WERI-Rb-1 (cell line): ENCODE results near the gene CDIPT.
A peak's percentile ranks its signal among the peaks of the same experiment; 100 is the strongest.
"Not testable (repeated sequence)": the region's sequence is repeated elsewhere in the genome, so short reads cannot be mapped to it uniquely, and the experiment has no call there.

Source experiments
- DNase-seq: peaks from one replicate; pipeline ENCODE4 v3.0.0-alpha.2; 2020
- H3K27ac ChIP-seq: fragments of 250-450 bp; sonication (Bioruptor Pico); 2 replicates; pipeline ENCODE4 v1.5.1; 2020; ENCODE audit warnings: mild to moderate bottlenecking, moderate library complexity
- H3K27me3 ChIP-seq: fragments of 250-450 bp; sonication (Bioruptor Pico); 2 replicates; pipeline ENCODE4 v1.5.1; 2021; ENCODE audit warnings: mild to moderate bottlenecking, low read depth, moderate library complexity; ENCODE audit not compliant: insufficient read depth, severe bottlenecking
- H3K36me3 ChIP-seq: fragments of 250-450 bp; sonication (Bioruptor Pico); 2 replicates; pipeline ENCODE4 v1.5.1; 2020; ENCODE audit warnings: mild to moderate bottlenecking, moderate library complexity
- H3K4me3 ChIP-seq: 2 replicates; pipeline ENCODE4 v1.5.1; 2011; ENCODE audit warnings: low read depth, mild to moderate bottlenecking, control low read depth, low read length
- H3K9me3 ChIP-seq: fragments of 250-450 bp; sonication (Bioruptor Pico); 2 replicates; pipeline ENCODE4 v1.5.1; 2021; ENCODE audit warnings: mild to moderate bottlenecking, moderate library complexity; ENCODE audit not compliant: severe bottlenecking
- TF ChIP-seq, protein P1 (sequence below): IDR thresholded peaks from 2 replicates; pipeline ENCODE4 v1.5.1; 2011; ENCODE audit warnings: low read depth, mild to moderate bottlenecking, control low read depth, inconsistent platforms, low read length

The CDIPT gene, protein sequence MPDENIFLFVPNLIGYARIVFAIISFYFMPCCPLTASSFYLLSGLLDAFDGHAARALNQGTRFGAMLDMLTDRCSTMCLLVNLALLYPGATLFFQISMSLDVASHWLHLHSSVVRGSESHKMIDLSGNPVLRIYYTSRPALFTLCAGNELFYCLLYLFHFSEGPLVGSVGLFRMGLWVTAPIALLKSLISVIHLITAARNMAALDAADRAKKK

DNA sequence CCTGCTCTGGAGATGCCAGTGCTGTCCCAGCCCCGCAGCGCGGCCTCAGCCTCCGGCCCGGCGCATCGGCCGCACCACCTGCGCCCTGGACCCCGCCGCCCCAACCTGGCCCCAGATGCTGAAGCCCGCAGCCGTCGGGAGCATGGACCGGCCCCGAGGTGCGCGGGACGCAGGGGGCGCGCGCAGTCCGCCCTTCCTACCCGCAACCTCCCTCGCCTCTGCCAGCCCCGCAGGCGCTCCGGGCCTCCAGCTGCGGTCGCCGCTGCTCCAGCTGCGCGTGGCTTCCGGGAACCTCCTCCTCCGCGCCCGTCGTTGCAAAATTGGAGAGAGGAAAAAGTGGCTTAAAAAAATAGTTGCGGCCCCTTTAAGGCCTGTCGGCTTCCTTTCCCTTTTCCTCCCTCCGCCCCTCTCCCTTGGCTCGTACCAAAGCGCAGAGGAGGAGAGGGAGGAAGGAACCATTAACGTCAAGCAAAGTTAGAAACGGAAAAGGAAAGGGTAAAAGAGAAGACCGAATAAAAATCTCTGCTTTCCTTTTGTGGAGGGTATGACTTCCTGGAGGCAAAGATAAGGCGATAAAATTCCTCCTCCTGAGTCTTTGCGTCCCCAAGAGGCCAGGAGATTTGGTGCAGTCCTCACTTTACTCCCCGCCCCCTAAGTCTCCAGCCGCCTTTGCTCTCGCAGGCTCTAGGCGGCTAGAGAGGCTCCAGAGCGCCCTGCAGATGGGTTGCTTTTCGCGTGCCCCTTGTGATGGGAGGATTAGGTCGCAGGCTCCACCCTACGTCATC lies at the start of gene CDIPT:
TSS of gene CDIPT (minus strand) at position 343 of the 785 bp plus-strand sequence. CDS start 369 bp downstream, outside the sequence.
- Histone ChIP-seq H3K27ac (peak within 1 kb of the TSS; percentile 99), H3K27me3 (no peaks in the 10 kb centered on the region), H3K9me3 (no peaks in the 10 kb centered on the region), H3K36me3 (peaks cover 23% of the 10 kb centered on the region), H3K4me3 (peak within 1 kb of the TSS; percentile 67)
- TF ChIP-seq, protein P1, sequence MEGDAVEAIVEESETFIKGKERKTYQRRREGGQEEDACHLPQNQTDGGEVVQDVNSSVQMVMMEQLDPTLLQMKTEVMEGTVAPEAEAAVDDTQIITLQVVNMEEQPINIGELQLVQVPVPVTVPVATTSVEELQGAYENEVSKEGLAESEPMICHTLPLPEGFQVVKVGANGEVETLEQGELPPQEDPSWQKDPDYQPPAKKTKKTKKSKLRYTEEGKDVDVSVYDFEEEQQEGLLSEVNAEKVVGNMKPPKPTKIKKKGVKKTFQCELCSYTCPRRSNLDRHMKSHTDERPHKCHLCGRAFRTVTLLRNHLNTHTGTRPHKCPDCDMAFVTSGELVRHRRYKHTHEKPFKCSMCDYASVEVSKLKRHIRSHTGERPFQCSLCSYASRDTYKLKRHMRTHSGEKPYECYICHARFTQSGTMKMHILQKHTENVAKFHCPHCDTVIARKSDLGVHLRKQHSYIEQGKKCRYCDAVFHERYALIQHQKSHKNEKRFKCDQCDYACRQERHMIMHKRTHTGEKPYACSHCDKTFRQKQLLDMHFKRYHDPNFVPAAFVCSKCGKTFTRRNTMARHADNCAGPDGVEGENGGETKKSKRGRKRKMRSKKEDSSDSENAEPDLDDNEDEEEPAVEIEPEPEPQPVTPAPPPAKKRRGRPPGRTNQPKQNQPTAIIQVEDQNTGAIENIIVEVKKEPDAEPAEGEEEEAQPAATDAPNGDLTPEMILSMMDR, result peak; percentile 79
- DNase-seq, result peak; percentile 95

DNA sequence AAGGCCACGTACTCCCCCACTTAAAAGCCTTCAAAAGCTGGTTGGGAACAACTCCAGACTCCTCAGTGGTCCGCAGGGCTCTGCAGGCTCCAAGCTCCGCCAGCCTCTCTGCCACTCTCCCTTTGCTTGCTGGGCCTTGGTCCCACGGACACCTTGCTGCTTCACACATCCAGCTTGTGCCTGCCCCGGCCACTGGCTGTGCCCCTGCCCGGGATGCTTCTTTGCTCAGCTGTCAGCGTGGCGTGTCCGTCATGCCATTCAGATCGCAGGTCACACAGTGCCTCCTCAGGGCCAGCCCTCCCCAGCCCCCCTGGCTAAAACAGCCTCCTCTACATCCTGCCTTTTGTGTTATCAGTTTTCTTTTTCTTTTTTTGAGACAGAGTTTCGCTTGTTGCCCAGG lies 49.1 kb upstream of the CDIPT start:
- H3K27ac ChIP-seq, result no peak overlapping the region
- no peak for DNase-seq
- no peak overlapping the region for H3K4me3 ChIP-seq
- H3K27me3 ChIP-seq, result no peaks in the 10 kb centered on the region
- H3K9me3 ChIP-seq, result no peaks in the 10 kb centered on the region
- TF ChIP-seq, protein P1, result no peak
- H3K36me3 ChIP-seq, result peaks cover 3% of the 10 kb centered on the region; the same call in 1 of the 2 replicates

DNA sequence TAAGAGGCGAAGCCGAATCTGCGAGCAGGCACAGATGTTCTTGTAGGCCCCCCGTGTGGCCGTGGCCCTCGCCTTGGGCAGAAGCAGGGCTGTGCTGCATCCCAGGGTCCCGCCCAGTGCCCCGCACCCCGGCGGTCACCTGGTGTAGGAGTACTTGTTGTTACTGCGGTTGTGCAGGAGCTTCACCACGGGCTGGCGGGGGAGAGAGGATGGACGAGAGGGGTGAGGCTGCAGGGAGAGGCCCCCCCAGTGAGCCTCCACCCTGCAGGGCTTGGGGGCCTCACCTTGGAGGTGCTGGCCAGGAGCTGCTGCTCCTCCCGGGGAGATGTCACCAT lies 48.6 kb upstream of the CDIPT start:
- H3K9me3 ChIP-seq, result no peaks in the 10 kb centered on the region
- TF ChIP-seq, protein P1, result no peak
- H3K36me3 ChIP-seq, result peaks cover 3% of the 10 kb centered on the region; the same call in 1 of the 2 replicates
- no peaks in the 10 kb centered on the region for H3K27me3 ChIP-seq
- H3K4me3 ChIP-seq, result no peak overlapping the region
- no peak overlapping the region for H3K27ac ChIP-seq
- no peak for DNase-seq

DNA sequence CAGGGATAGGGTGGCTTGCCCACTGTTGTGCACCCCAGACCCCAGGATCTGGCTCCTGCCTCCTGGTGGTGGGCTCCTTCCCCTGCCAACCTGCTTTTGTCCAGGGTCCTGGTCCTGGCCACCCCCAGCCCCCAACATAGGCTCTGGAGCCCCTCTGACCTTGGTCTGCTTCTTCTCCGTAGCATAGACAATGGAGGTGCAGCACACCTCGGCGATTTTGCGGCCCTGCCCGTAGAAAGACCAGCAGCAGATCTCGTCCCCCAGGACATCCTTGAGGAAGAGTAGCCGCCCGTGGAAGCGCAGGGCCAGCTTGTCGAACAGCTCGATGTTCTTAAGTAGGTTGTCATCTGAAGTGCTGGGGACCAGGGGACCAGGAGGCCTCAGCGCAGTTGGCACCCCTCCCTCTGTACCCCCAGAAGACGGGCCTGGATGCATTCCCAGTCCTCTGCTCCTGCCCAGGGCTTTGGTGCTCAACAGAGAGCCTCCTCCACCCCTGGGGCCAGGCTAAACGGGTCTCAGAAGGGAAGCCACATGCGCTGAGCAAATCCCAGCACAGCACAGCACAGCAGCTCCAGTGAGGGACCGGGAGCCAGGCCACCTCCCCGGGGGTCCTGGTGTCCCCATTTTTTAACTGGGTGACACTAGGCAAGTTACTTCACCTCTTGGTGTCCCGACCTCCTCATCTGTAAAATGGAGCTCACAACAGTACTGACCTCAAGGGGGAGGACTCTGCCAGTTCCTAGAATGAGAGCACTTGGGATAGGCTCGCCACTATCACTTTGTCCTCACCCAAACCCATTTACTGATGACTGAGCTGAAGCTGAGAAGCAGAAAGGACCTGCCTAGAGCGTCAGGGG lies 48.0 kb upstream of the CDIPT start:
- H3K27ac ChIP-seq, result no peak overlapping the region
- DNase-seq, result no peak

DNA sequence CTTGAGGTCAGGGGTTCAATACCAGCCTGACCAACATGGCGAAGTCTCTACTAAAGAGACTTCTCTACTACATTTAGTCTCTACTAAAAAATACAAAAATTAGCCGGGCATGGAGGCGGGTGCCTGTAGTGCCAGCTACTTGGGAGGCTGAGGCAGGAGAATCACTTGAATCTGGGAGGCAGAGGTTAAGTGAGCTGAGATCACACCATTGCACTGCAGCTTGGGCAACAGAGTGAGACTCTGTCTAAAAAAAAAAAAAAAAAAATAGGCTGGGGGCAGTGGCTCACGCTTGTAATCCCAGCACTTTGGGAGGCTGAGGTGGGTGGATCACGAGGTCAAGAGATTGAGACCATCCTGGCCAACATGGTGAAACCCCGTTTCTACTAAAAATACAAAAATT lies 46.8 kb upstream of the CDIPT start:
- H3K4me3 ChIP-seq, H3K27ac ChIP-seq, DNase-seq, H3K9me3 ChIP-seq, H3K36me3 ChIP-seq, H3K27me3 ChIP-seq: not testable (repeated sequence)

More for the DNA sequence above, 48.0 kb upstream of the CDIPT start:
- TF ChIP-seq, protein P1, result no peak
- Histone ChIP-seq H3K9me3 (no peaks in the 10 kb centered on the region), H3K4me3 (no peak overlapping the region), H3K27me3 (no peaks in the 10 kb centered on the region), H3K36me3 (peaks cover 3% of the 10 kb centered on the region; the same call in 1 of the 2 replicates)

DNA sequence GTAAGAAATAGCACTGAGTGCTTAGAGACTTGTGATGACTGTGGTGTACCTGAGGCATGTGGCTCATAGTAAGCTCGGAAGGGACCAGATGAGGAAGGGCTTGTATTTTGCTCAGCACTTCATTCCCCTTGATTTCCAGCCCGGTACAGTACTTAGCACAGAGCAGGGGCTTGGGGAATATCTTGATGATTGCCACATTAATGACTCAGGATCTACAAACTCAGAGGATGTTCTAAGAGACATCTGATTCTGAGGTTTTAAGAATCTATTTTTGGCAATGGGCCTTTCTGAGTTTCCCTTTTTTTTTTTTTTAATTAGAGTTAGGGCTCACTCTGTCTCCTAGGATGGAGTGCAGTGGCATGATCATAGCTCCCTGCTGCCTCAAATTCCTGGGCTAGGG lies 46.4 kb upstream of the CDIPT start:
- no peaks in the 10 kb centered on the region for H3K27me3 ChIP-seq
- TF ChIP-seq, protein P1, result no peak
- peaks cover 12% of the 10 kb centered on the region for H3K36me3 ChIP-seq
- H3K27ac ChIP-seq, result no peak overlapping the region
- H3K4me3 ChIP-seq, result no peak overlapping the region
- no peak for DNase-seq
- H3K9me3 ChIP-seq, result no peaks in the 10 kb centered on the region
